UCSD-AML1 (cell line): Measurements from ENCODE around the gene BMPER.
"Not testable (repeated sequence)": the region's sequence is repeated elsewhere in the genome, so short reads cannot be mapped to it uniquely, and the experiment has no call there.

Experiments
- DNase-seq: peaks from one replicate; lab custom pipeline; 2025; ENCODE audit not compliant: unreplicated experiment; lab: John Stamatoyannopoulos, UW

The BMPER gene

GRCh38 chr7:34165927-34166550 lies 260.7 kb downstream of the BMPER start:
- DNase-seq = no peak

- DNase-seq = no peak
Measured at GRCh38 chr7:34168013-34168412, 262.7 kb downstream of the BMPER start.

- not testable (repeated sequence) for DNase-seq
Measured at GRCh38 chr7:34174688-34175616, 269.6 kb downstream of the BMPER start.

- DNase-seq = no peak
Measured at GRCh38 chr7:34175837-34176236, 270.5 kb downstream of the BMPER start.

- no peak for DNase-seq
Measured at GRCh38 chr7:34177476-34177875, 272.1 kb downstream of the BMPER start.

GRCh38 chr7:34181271-34181958 lies 276.1 kb downstream of the BMPER start:
- DNase-seq = no peak

GRCh38 chr7:34184466-34184865 lies 279.1 kb downstream of the BMPER start:
- no peak for DNase-seq

- no peak for DNase-seq
Measured at GRCh38 chr7:34187798-34188307, 282.5 kb downstream of the BMPER start.

GRCh38 chr7:34189031-34189430 lies 283.7 kb downstream of the BMPER start:
- DNase-seq = no peak

- no peak for DNase-seq
Measured at GRCh38 chr7:34190299-34190698, 285.0 kb downstream of the BMPER start.

GRCh38 chr7:34191162-34191561 lies 285.8 kb downstream of the BMPER start:
- DNase-seq = no peak

GRCh38 chr7:34191771-34192479 lies 286.6 kb downstream of the BMPER start:
- DNase-seq = no peak

- DNase-seq = no peak
Measured at GRCh38 chr7:34192906-34193305, 287.6 kb downstream of the BMPER start.

GRCh38 chr7:34198231-34198641 lies 292.9 kb downstream of the BMPER start:
- no peak for DNase-seq
